K562 (cell line): ENCODE measurements around the gene CEACAM18. TPM values are rescaled to one million over a fixed set of nuclear protein-coding genes. Genes with fewer than 3 reads are reported as not detected.

Experiments used
- ATAC-seq: fragments of 200-7000 bp; cut with Tn5 transposase; 3 replicates; pipeline ENCODE4 v1.9.1; 2020; ENCODE audit warnings: moderate library complexity
- BruUV-seq: library from RNA; stranded (reverse); fragments of 400-500 nt; replicated peaks from 2 replicates; lab custom pipeline; 2021; lab: Mats Ljungman, UMichigan
- CTCF ChIA-PET: fragments of 300-600 bp; formaldehyde crosslinking; extraction: SDS; loops from one replicate; lab custom pipeline; 2021; ENCODE audit warnings: low intra/inter-chr PET ratio; lab: Yijun Ruan, JAX
- POLR2A ChIA-PET: fragments of 300-600, 350-650 bp; sonication (Branson Sonifier 250); formaldehyde crosslinking; extraction: SDS; loops from one replicate; lab custom pipeline; 2021; ENCODE audit warnings: antibody characterized with exemption, inconsistent platforms; lab: Yijun Ruan, JAX
- DNase-seq, 4 experiments: peaks; one replicate each; pipeline versions ENCODE4 v3.0.0 to v3.0.0-alpha.2; 2011 to 2018; ENCODE audit warnings: low spot score in 3 of 4, mixed read lengths in 3 of 4; ENCODE audit errors: extremely low read depth in 1 of 4
- FAIRE-seq: peaks from 2 replicates; lab custom pipeline; 2011; peaks lifted over from hg19 to GRCh38; lab: Jason Lieb, UNC
- H2AFZ ChIP-seq: 2 replicates; pipeline ENCODE4 v1.6.0; 2011; ENCODE audit warnings: low read depth, low read length, control low read depth, inconsistent platforms
- H3K27ac ChIP-seq: fragments of 200-600 bp; 3 replicates; pipeline ENCODE4 v1.8.0; 2011; ENCODE audit warnings: low read depth, mild to moderate bottlenecking, control low read depth, inconsistent platforms, low read length, moderate library complexity, mixed read lengths; ENCODE audit errors: extremely low read depth
- H3K27me3 ChIP-seq, 2 experiments: fragments of 300-600 bp in 1 of 2; 2 replicates in 1 of 2; 3 replicates in 1 of 2; pipeline versions ENCODE4 v1.6.0 to v1.8.0; 2011; ENCODE audit warnings: inconsistent platforms in 2 of 2, low read length in 2 of 2, mild to moderate bottlenecking in 1 of 2, mixed read lengths in 1 of 2, moderate library complexity in 1 of 2; ENCODE audit not compliant: control insufficient read depth in 2 of 2, insufficient read depth in 2 of 2
- H3K36me3 ChIP-seq: fragments of 300-600 bp; 3 replicates; pipeline ENCODE4 v1.8.0; 2011; ENCODE audit warnings: mild to moderate bottlenecking, low read length, inconsistent platforms; ENCODE audit not compliant: control insufficient read depth, insufficient read depth
- H3K4me1 ChIP-seq, 2 experiments: fragments of 200-600 bp in 1 of 2; replicated peaks in 1 of 2; 2 replicates in 1 of 2; 3 replicates in 1 of 2; pipeline versions ENCODE4 v1.5.1 to v1.8.0; 2011; ENCODE audit warnings: inconsistent platforms in 2 of 2, low read length in 2 of 2, mild to moderate bottlenecking in 1 of 2, mixed read lengths in 1 of 2, moderate library complexity in 1 of 2; ENCODE audit not compliant: control insufficient read depth in 2 of 2, insufficient read depth in 2 of 2
- H3K4me2 ChIP-seq: 2 replicates; pipeline ENCODE4 v1.6.1; 2011; ENCODE audit warnings: low read length, control low read depth, inconsistent platforms, mixed read lengths; ENCODE audit not compliant: insufficient read depth
- H3K4me3 ChIP-seq: fragments of 200-600 bp; sonication (generic), shearing (Covaris generic); 2 replicates; pipeline ENCODE4 v1.5.1; 2016; ENCODE audit warnings: control low read depth, inconsistent platforms
- H3K79me2 ChIP-seq: fragments of 200-600 bp; 3 replicates; pipeline ENCODE4 v1.8.0; 2011; ENCODE audit warnings: low read length, inconsistent platforms; ENCODE audit not compliant: control insufficient read depth, insufficient read depth
- H3K9ac ChIP-seq, 2 experiments: 2 replicates each; pipeline versions ENCODE4 v1.6.0 to v1.6.1; 2011; ENCODE audit warnings: low read depth in 2 of 2, low read length in 2 of 2, control low read depth in 1 of 2, inconsistent platforms in 1 of 2, mild to moderate bottlenecking in 1 of 2, mixed read lengths in 1 of 2; ENCODE audit not compliant: insufficient read depth in 1 of 2
- H3K9me1 ChIP-seq: one replicate; pipeline ENCODE4 v1.6.0; 2011; ENCODE audit warnings: inconsistent platforms, mild to moderate bottlenecking, low read length, moderate library complexity; ENCODE audit not compliant: control insufficient read depth, insufficient read depth
- H3K9me3 ChIP-seq: replicated peaks from 2 replicates; pipeline ENCODE4 v1.5.1; 2011; ENCODE audit warnings: low read depth, low read length, inconsistent platforms; ENCODE audit not compliant: control insufficient read depth, insufficient read depth
- H4K20me1 ChIP-seq: replicated peaks from 2 replicates; pipeline ENCODE4 v1.6.1; 2011; ENCODE audit warnings: low read length, inconsistent platforms, mixed read lengths; ENCODE audit not compliant: control insufficient read depth, insufficient read depth
- EHMT2 ChIP-seq: fragments of 450-650 bp; IDR thresholded peaks from 2 replicates; pipeline ENCODE4 v1.6.1; 2018; ENCODE audit warnings: antibody characterized with exemption
- FOSL1 ChIP-seq: fragments of 200-800 bp; sonication (Bioruptor generic); conservative IDR thresholded peaks from 2 replicates; pipeline ENCODE4 v1.6.1; 2016; ENCODE audit warnings: missing genetic modification characterization, missing compliant biosample characterization
- GATAD2A ChIP-seq: fragments of 450-650 bp; IDR thresholded peaks from 2 replicates; pipeline ENCODE4 v1.6.1; 2017
- HMGN3 ChIP-seq: IDR thresholded peaks from 2 replicates; pipeline ENCODE4 v1.6.1; 2011; ENCODE audit warnings: borderline replicate concordance, low read depth, mild to moderate bottlenecking, mixed read lengths, low read length; ENCODE audit not compliant: insufficient read length; ENCODE audit errors: extremely low read depth
- JUN ChIP-seq, 2 experiments: sonication (generic) in 1 of 2; formaldehyde crosslinking in 1 of 2; IDR thresholded peaks; 2 replicates each; pipeline versions ENCODE4 v1.6.1 to v1.8.0; 2012 to 2022; ENCODE audit warnings: borderline replicate concordance in 2 of 2, mild to moderate bottlenecking in 2 of 2, improper control_type of control experiment in 1 of 2, low read depth in 1 of 2, low read length in 1 of 2, missing genetic modification reagents in 1 of 2
- JUND ChIP-seq, 2 experiments: IDR thresholded peaks; 2 replicates in 1 of 2; 3 replicates in 1 of 2; pipeline ENCODE4 v1.6.1; 2011; ENCODE audit warnings: borderline replicate concordance in 2 of 2, low read depth in 2 of 2, low read length in 2 of 2, improper control_type of control experiment in 1 of 2, missing biosample characterization in 1 of 2, missing genetic modification characterization in 1 of 2, missing genetic modification reagents in 1 of 2
- MEIS2 ChIP-seq: fragments of 450-650 bp; IDR thresholded peaks from 2 replicates; pipeline ENCODE4 v1.6.1; 2014; ENCODE audit warnings: mild to moderate bottlenecking; ENCODE audit not compliant: partially characterized antibody
- WGBS: fragments of 100-300 bp; shearing (Covaris generic); methylation state at CpG from one replicate; pipeline ENCODE4 v1.1.6; 2016; ENCODE audit warnings: low coverage, mixed read lengths; ENCODE audit not compliant: insufficient coverage; ENCODE audit errors: missing lambda C conversion rate; 5-methylcytosine and 5-hydroxymethylcytosine counted together
- in situ Hi-C: fragments of 300-500 bp; cut with MboI; formaldehyde crosslinking; loops from 4 replicates; pipeline ENCODE4 v1.15.0; 2018; ENCODE audit warnings: inconsistent platforms, mixed read lengths
- intact Hi-C: fragments of 100-400 bp; cut with micrococcal nuclease; formaldehyde crosslinking; loops from 2 replicates; pipeline ENCODE4 v1.14.2; 2022
- polyA plus RNA-seq, 8 experiments: library from polyadenylated mRNA; depleted of rRNA in 4 of 8; stranded (reverse) in 5 of 8; unstranded in 3 of 8; fragments of >200 nt; fragmentation: Nextera tagmentation in 2 of 8; fragmentation: Illumina TruSeq in 1 of 8; extraction: Ambion mirVana in 2 of 8; extraction: Trizol in 1 of 8; gene quantifications; 2 replicates each; pipeline versions ENCODE4 v1.2.1 to v1.2.3, GENCODE V29; 2011 to 2014; ENCODE audit warnings: inconsistent platforms in 1 of 8, missing spikeins in 1 of 8
- total RNA-seq, 7 experiments: library from RNA; depleted of rRNA in 6 of 7; stranded (reverse); fragments of >200 nt in 6 of 7; fragmentation: Illumina TruSeq in 2 of 7; extraction: Trizol in 2 of 7; gene quantifications; 2 replicates each; pipeline versions ENCODE4 v1.2.1 to v1.2.3, GENCODE V29; 2011 to 2021; ENCODE audit warnings: low replicate concordance in 1 of 7
- TF ChIP-seq, protein P1 (sequence below), 2 experiments: fragments of 450-650 bp in 1 of 2; sonication (generic) in 1 of 2; formaldehyde crosslinking in 1 of 2; IDR thresholded peaks in 1 of 2; conservative IDR thresholded peaks in 1 of 2; 2 replicates each; pipeline versions ENCODE4 v1.6.1 to v1.8.1; 2016 to 2023; ENCODE audit warnings: mild to moderate bottlenecking in 2 of 2, moderate library complexity in 2 of 2, inconsistent platforms in 1 of 2, missing genetic modification reagents in 1 of 2

The CEACAM18 gene
- total and polyA plus RNA-seq, 9 of the 15 experiments (the other 6 are each of a cell fraction or from before 2014, with no cell fraction given) = 0.08 to 0.24 (median 0.15) TPM; not detected in 3

DNA sequence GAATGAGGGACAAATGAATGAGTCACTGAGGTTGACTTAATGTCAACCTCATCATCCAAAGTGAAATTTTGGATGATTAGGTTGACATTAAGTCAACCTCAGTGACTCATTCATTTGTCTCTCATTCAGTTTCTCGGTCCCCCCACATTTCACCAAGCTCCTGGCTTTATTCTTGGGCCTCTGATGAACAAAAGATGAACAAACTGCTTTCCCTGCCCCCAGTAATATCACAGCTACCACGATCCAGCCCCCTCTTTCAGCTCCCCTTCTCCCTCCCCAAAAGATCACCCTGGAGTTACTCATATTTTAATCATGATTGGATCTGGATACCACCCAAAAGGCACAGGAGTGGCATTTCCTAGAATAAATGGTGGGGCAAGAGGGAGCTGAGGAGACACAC is 10.8 kb downstream of the CEACAM18 start:
- H2AFZ ChIP-seq = no peak overlapping the region
- peaks cover 5 to 6% of the 10 kb centered on the region in 2 experiments; a peak in 3 of 5 replicates for H3K4me1 ChIP-seq
- ATAC-seq (no peak), FAIRE-seq (peak; percentile 11), DNase-seq (no peak)
- no TSS peak for BruUV-seq
- H3K36me3 ChIP-seq = no peaks in the 10 kb centered on the region
- H3K4me3 ChIP-seq = no peak overlapping the region
- intact Hi-C loops (no loop called here), in situ Hi-C loops (no loop called here)
- H3K27ac ChIP-seq = no peak overlapping the region
- no peaks in the 10 kb centered on the region for H3K9me1 ChIP-seq
- WGBS = 14% methylated on average over 2 of the region's 2 CpGs
- H3K79me2 ChIP-seq = no peaks in the 10 kb centered on the region
- TF ChIP-seq MEIS2 = peak; percentile 17
- no peak for TF ChIP-seq HMGN3
- TF ChIP-seq, protein P1, sequence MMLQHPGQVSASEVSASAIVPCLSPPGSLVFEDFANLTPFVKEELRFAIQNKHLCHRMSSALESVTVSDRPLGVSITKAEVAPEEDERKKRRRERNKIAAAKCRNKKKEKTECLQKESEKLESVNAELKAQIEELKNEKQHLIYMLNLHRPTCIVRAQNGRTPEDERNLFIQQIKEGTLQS (IDR thresholded peaks at IDR 0.05) = peak; percentile 68
- TF ChIP-seq, protein P1 (CRISPR knock-in tag; conservative IDR thresholded peaks at IDR 0.05) = no peak
- TF ChIP-seq JUND (IDR thresholded peaks at IDR 0.05; ENCODE audit: borderline replicate concordance, low read depth, low read length) = peak; percentile 40; the same call in 1 of the 2 replicates
- no peak for TF ChIP-seq JUND (tag; IDR thresholded peaks at IDR 0.05; ENCODE audit: borderline replicate concordance, low read depth, low read length)
- TF ChIP-seq GATAD2A = no peak
- TF ChIP-seq JUN (IDR thresholded peaks at IDR 0.05; ENCODE audit: borderline replicate concordance, low read depth, low read length) = peak; percentile 67
- TF ChIP-seq JUN (CRISPR knock-in tag; IDR thresholded peaks at IDR 0.05; ENCODE audit: borderline replicate concordance) = no peak
- peak; percentile 39; the same call in 1 of the 2 replicates for TF ChIP-seq EHMT2
- TF ChIP-seq FOSL1 (tag) = peak; percentile 37; the same call in 1 of the 2 replicates
- H4K20me1 ChIP-seq = no peaks in the 10 kb centered on the region
- CTCF ChIA-PET = no interaction called here
- POLR2A ChIA-PET = no interaction called here
- H3K9ac ChIP-seq = no peak overlapping the region
- no peak overlapping the region for H3K4me2 ChIP-seq
- H3K9me3 ChIP-seq = no peaks in the 10 kb centered on the region
- H3K27me3 ChIP-seq = no peaks in the 10 kb centered on the region
